Fibroblast of the aortic adventitia (primary cell): ENCODE results near the gene CTSC. TPM values are rescaled to one million over a fixed set of nuclear protein-coding genes. Genes with fewer than 3 reads are reported as not detected.

Experiments
- DNase-seq: peaks from one replicate; pipeline ENCODE4 v3.0.0-alpha.2; 2010; ENCODE audit warnings: low read depth
- H3K4me3 ChIP-seq: 2 replicates; pipeline ENCODE4 v1.5.1; 2011; ENCODE audit warnings: low read depth, mild to moderate bottlenecking, control low read depth, low read length, moderate library complexity
- total RNA-seq: library from RNA; depleted of rRNA; stranded (reverse); fragments of >200 nt; gene quantifications from 2 replicates; pipeline ENCODE4 v1.2.3, GENCODE V29; 2012; ENCODE audit warnings: low replicate concordance
- TF ChIP-seq, protein P1 (sequence below): IDR thresholded peaks from 2 replicates; pipeline ENCODE4 v1.5.1; 2011; ENCODE audit warnings: mild to moderate bottlenecking, low read length, control low read depth, inconsistent platforms; ENCODE audit not compliant: insufficient read depth

CTSC gene
- total RNA-seq, 1 donor = 69.1 TPM

DNA sequence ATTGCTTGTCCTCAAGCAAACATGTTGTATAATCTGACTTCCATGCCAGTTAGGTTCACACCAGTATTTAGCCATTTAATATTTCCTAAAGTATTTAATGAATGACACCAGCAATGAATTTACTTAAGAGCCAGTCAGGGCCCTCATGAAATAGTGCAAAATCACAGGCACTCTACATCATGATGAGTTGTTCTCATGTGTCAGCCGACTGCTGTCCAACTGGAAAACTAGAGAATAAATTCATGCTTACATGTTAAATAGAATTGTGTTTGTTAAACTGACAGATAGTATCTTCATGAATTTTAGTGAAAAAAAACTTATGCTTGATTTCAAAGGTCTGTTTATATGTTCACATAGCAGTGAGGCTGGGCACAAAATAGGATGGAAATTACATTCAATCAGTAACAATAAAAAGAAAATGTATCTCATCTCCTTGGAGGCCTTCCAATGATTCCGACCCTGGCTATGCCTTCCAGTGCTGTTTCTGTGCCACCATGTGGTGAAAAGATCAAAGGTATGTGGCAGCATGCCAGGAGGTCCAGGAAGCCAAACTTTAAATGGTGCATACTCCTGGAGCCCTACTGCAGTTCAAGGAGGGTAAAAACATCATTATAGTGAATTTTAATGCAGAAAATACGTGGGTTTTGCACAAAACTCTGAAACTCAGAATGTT is 45.2 kb downstream of the CTSC start:
- no peak overlapping the region for H3K4me3 ChIP-seq
- DNase-seq = peak; percentile 52
- TF ChIP-seq, protein P1, sequence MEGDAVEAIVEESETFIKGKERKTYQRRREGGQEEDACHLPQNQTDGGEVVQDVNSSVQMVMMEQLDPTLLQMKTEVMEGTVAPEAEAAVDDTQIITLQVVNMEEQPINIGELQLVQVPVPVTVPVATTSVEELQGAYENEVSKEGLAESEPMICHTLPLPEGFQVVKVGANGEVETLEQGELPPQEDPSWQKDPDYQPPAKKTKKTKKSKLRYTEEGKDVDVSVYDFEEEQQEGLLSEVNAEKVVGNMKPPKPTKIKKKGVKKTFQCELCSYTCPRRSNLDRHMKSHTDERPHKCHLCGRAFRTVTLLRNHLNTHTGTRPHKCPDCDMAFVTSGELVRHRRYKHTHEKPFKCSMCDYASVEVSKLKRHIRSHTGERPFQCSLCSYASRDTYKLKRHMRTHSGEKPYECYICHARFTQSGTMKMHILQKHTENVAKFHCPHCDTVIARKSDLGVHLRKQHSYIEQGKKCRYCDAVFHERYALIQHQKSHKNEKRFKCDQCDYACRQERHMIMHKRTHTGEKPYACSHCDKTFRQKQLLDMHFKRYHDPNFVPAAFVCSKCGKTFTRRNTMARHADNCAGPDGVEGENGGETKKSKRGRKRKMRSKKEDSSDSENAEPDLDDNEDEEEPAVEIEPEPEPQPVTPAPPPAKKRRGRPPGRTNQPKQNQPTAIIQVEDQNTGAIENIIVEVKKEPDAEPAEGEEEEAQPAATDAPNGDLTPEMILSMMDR = no peak

DNA sequence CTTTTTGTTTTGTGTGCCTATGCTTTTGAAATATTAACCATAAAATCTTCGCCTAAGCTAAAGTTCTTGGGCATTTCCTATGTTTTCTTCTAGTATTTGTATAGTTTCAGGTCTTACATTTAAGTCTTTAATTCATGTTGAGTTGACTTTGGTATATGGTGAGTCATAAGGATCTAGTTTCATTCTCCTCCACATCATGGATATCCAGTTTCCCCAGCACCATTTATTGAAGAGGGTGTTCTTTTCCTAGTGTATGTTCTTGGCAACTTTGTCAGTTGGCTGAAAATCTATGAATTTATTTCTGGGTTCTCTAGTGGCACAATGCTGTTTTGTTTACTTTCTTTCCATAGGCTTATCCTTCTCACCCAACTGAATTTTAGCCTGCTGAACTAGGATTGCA is 49.0 kb downstream of the CTSC start:
- TF ChIP-seq, protein P1 = no peak
- DNase-seq = no peak
- no peak overlapping the region for H3K4me3 ChIP-seq

DNA sequence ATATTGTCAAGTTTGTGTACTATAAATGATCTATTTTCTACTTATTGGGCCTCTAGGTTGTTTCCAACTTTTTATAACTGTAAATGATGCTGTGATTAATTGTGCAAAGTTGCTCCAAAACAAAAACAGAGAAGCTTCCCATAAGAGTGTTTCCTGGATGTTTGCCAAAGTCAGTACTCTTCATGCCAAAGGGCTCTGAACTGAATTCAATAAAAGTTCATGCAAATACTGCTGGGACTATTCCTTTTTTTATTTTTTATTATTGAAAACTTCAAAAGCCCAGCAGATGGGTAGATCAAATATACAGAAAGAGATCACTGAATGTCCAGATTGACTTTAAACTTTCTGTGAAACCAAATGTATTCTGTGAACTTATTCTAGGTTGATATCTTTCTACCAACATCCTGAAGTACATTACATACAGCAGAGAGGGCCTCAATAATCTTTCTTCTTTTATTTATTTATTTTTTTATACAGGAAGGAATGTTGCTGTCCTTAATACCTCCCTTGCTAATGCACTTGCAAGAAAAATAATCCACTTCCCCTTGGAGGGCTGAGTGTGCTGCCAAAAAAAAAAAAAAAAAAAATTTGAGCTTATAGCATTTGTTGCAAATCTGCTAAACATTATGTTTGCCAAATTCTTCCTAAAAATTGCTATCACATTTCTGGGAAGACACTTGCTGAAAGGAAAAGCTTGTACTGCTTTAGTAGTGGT is 53.0 kb downstream of the CTSC start:
- peak; percentile 46 for DNase-seq
- TF ChIP-seq, protein P1 = no peak

DNA sequence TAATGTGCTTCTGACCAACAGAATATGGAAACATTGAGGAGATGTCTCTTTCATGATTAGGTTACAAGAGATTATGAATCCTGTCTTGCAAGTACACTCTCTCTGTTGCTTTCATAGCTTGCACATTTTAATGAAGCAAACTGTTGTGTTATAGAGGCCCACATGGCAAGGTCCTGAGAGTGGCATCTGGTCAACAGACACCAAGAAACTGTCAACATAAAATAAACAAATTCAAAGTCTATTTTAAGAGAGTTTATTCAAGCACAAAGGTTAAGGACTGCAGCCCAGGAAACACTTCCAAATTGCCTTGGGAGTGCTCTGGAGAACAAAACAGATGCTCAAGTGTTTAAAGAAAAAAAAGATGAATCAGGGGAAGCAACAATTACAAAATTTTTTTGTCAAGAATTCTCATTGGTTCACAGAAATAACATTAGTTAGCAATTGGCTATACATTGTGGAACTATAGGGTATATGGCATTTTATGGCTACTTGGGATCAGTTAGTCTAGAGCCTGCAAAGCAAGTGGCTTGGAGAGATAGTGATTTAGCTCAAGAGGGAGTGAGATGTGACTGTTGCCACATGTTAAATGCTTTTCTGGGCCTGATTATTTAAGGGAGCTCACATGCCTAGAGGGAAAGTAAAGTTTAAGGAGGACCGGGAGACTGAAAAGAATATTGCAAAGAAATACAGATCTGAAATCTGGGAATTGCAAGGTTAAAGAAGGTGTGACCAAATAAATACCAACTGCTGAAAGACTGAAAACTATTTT is 54.6 kb downstream of the CTSC start:
- TF ChIP-seq, protein P1 = no peak
- DNase-seq = no peak
- no peak overlapping the region for H3K4me3 ChIP-seq

More for the DNA sequence above, 53.0 kb downstream of the CTSC start:
- no peak overlapping the region for H3K4me3 ChIP-seq

DNA sequence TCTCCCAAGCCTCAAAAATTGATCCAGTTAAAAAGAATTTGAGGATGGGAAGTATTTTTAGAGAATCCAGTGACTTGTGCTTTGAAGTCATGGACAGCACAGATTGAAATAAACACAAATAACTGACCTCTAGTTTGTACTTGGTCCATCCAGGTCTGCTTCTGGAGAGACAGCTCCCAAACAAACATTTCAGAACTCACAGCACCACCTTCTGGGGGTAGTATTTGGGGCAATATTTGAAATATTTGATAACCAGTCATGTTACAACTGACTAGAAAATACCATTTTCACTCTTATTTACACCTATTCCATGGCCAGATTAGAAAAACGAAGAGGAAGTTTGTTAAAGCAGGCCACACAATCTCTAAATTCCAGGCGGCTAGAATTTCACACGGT is 56.2 kb downstream of the CTSC start:
- TF ChIP-seq, protein P1 = peak; percentile 34
- H3K4me3 ChIP-seq = no peak overlapping the region
- DNase-seq = peak; percentile 50

DNA sequence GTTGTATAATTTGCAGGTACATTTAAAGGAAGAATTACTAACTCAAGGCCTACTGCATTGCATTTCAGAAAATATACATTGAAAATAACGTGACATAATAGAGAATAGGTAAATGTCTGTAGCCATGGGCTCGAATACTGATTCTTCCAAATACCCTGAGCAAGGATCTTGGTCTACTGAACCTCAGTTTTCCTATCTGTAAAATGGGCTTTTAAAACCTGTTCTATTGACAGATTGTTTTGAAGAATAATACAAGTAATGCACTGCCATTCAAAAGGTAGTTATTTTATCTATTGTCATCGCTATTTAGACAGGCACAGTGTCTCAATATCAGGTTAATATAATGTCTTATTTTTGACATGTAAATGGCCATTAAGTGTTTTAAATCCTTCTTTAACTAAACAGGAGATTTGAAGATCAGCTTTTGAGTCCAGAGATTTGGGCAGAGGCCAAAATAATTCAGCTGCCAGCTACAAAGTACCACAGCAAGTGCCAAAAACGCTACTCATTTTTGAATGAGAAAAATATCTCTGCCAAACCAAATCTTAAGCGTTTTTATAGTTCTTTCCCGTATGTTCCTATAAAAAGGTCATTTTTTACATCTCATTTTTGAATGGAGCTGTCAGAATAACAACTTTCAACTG is 56.7 kb downstream of the CTSC start:
- H3K4me3 ChIP-seq = no peak overlapping the region
- TF ChIP-seq, protein P1 = no peak
- DNase-seq = peak; percentile 81
